A673 (cell line): ENCODE data around the gene TLE1.

ENCODE experiments used
- CTCF ChIP-seq: fragments of 300-800, 200-600 bp; sonication (generic); conservative IDR thresholded peaks from 2 replicates; pipeline ENCODE4 v1.5.1; 2017; ENCODE audit warnings: low read depth, mild to moderate bottlenecking, antibody characterized with exemption, low read length, moderate library complexity, mixed read lengths
- EZH2 ChIP-seq: fragments of 200-600 bp; sonication (generic); IDR thresholded peaks from 2 replicates; pipeline ENCODE4 v1.6.1; 2017; ENCODE audit warnings: borderline replicate concordance, low read depth, mild to moderate bottlenecking, mixed read lengths, antibody characterized with exemption, low read length; ENCODE audit not compliant: poor library complexity, severe bottlenecking

- TF ChIP-seq EZH2 (no peak), CTCF (no peak)
Measured at GRCh38 chr9:81619353-81620001, 69.9 kb downstream of the TLE1 start.
